GM18511 (cell line): ENCODE results near the gene FBLN2.
"Not testable (repeated sequence)": the region's sequence is repeated elsewhere in the genome, so short reads cannot be mapped to it uniquely, and the experiment has no call there.

Experiments
- ATAC-seq: cut with Tn5 transposase; IDR thresholded peaks from one replicate; pipeline ENCODE4 v1.9.1; 2021; ENCODE audit warnings: mild to moderate bottlenecking, moderate library complexity; ENCODE audit not compliant: unreplicated experiment

Gene FBLN2

GRCh38 chr3:13513051-13513912, 35.6 kb upstream of the FBLN2 start:
- no peak for ATAC-seq

GRCh38 chr3:13513913-13514517, 34.9 kb upstream of the FBLN2 start:
- no peak for ATAC-seq

DNA sequence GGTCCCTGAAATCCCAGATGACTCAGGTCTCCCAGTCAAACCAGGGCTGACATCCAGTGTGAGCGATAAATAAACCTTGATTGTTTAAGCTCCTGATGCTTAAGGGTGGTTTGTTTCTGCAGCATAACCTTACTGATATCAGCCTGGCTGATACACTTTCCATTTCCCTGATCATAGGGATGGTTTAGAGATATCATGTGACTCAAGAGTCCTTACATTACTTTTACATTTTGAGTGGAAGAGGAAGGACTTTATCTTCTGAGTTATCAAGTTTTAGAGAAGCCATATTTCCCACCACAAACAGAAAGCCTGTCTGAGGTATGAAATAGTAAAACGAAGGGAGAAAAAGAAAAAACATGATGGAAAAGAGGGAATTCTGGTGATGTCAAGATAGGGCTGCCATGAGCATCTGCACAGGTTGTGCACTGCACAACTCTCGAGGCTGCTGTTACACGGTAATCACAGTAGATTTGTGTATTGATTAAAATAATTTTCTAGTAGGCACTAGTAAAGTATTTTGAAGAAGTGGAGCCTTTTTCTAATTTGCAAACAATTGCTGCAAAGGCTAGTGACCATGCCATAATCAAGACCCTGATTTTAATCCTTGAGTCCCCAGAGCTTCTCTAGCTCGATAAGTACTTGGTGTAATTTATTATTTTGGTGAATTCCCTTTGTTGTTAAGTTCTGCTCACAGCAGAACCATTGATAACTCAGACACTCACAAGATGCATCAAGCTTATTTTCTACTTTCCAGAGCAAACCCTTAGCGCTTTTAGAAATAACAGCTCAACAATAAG, 34.1 kb upstream of the FBLN2 start:
- no peak for ATAC-seq

GRCh38 chr3:13515786-13516759, 32.9 kb upstream of the FBLN2 start:
- no peak for ATAC-seq

DNA sequence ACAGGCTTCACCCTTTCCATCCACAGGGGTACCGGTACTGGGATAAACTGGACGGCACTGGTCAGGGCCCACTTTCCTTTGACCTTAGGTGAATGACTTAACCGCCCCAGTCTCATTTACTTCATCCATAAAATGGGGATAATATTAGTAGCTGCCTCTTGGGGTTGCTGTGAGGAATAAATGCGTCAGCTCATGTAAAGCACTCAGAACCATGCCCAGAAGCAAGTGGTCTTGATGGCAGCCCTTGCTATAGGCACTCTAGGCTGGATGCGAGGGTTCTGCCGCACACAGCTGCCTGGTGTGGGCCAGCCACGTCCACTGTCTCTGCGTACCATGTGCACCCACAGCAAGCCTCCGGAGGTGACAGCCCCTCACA, 32.2 kb upstream of the FBLN2 start:
- no peak for ATAC-seq

- ATAC-seq = no peak
These were observed 31.5 kb upstream of the FBLN2 start for GRCh38 chr3:13517253-13517977.

- ATAC-seq = no peak
These were observed 30.4 kb upstream of the FBLN2 start for GRCh38 chr3:13518516-13518953.

- ATAC-seq = no peak
These were observed 29.7 kb upstream of the FBLN2 start for GRCh38 chr3:13519006-13519791.

- ATAC-seq = no peak
These were observed 28.5 kb upstream of the FBLN2 start for GRCh38 chr3:13520326-13520880.

- no peak for ATAC-seq
These were observed 27.6 kb upstream of the FBLN2 start for GRCh38 chr3:13521309-13521708.

DNA sequence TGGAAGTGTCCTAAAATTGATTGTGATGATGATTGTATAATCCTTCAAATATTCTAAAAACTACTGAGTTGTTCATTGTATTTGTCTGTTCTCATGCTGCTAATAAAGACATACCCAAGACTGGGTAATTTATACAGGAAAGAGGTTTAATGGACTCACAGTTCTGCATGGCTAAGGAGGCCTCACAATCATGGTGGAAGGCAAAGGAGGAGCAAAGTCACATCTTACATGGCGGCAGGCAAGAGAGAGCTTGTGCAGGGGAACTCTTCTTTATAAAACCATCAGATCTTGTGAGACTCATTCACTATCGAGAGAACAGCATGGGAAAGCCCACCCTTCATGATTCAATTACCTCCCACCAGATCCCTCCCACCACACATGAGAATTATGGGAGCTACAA, 27.2 kb upstream of the FBLN2 start:
- ATAC-seq = not testable (repeated sequence)

- no peak for ATAC-seq
These were observed 26.7 kb upstream of the FBLN2 start for GRCh38 chr3:13522236-13522635.

DNA sequence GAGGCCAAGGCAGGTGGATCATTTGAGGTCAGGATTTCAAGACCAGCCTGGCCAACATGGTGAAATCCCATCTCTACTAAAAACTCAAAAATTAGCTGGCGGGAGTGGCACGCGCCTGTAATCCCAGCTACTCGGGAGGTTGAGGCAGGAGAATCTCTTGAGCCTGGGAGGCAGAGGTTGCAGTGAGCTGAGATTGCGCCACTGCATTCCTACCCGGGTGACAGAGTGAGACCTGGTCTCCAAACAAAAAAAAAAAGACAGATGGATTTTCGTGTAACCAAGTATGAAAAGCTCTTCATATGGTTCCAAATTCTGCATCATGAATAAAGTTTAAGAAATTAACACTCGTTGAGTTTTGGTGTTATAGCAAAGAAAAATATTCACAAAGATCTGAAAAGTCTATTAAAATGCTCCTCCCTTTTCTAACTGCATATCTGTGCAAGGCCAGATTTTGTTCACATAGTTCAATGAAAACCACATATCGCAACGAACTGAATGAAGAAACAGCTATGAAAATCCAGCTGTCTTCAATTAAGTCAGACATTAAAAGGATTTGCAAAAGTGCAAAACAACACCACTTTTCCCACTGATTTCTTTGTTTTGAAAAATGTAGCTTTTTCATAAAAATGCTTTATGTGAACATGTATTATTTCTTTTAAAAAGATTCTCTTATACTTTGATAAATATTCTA, 23.8 kb upstream of the FBLN2 start:
- no peak for ATAC-seq

- ATAC-seq = no peak
These were observed 22.9 kb upstream of the FBLN2 start for GRCh38 chr3:13525827-13526625.

- ATAC-seq = no peak
These were observed 22.3 kb upstream of the FBLN2 start for GRCh38 chr3:13526626-13526949.

DNA sequence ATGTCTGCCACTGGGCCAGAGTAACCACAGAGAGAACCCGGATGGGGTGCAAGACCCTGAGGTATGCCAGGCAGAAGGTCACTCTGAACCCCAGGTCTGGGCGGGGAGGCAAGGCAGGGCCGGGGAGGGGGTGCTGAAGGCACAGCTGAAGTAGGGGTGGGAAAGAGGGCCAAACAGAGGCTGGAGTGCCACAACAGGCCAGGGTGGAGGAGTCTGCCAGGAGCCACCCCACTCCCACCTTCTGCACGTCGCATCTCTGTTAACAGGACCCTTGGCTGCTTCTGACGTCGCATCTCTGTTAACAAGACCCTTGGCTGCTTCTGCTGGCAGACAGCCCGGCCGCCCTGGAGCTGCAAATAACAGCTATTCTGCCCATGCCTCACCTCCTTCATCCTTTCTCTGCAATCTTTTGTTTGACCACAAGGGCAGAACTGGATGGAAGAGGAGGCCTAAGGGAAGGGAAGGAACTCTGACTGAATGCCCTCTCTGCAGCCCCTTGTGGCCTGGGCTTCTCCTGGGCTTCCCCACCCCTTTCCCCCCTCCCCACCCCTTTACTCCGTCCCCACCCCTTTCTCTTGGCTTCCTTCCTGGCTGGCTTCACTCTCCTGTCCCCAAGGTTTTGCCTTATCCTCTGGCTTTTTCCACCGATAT, 20.6 kb upstream of the FBLN2 start:
- no peak for ATAC-seq
